ELR (cell line): ENCODE measurements around the gene RBMS3.

Source experiments
- DNase-seq: peaks from one replicate; pipeline ENCODE4 v3.0.0-alpha.2; 2015; ENCODE audit warnings: low read depth

The RBMS3 gene

GRCh38 chr3:29892976-29893554 lies 612.2 kb downstream of the RBMS3 start:
- no peak for DNase-seq

GRCh38 chr3:29896856-29897255 lies 616.0 kb downstream of the RBMS3 start:
- no peak for DNase-seq

GRCh38 chr3:29898171-29898965 lies 617.5 kb downstream of the RBMS3 start:
- DNase-seq = no peak

GRCh38 chr3:29899021-29899420 lies 618.1 kb downstream of the RBMS3 start:
- no peak for DNase-seq

GRCh38 chr3:29901097-29901496 lies 620.2 kb downstream of the RBMS3 start:
- DNase-seq = no peak

GRCh38 chr3:29903600-29903999 lies 622.7 kb downstream of the RBMS3 start:
- no peak for DNase-seq

GRCh38 chr3:29906906-29907305 lies 626.0 kb downstream of the RBMS3 start:
- no peak for DNase-seq

- DNase-seq = no peak
Observed at GRCh38 chr3:29912600-29913288, 631.9 kb downstream of the RBMS3 start.

GRCh38 chr3:29914861-29915524 lies 634.1 kb downstream of the RBMS3 start:
- peak; percentile 77 for DNase-seq

- no peak for DNase-seq
Observed at GRCh38 chr3:29919571-29919970, 638.7 kb downstream of the RBMS3 start.

- DNase-seq = peak; percentile 78
Observed at GRCh38 chr3:29922992-29923746, 642.3 kb downstream of the RBMS3 start.

- DNase-seq = no peak
Observed at GRCh38 chr3:29924783-29925561, 644.1 kb downstream of the RBMS3 start.

- DNase-seq = no peak
Observed at GRCh38 chr3:29926378-29926777, 645.5 kb downstream of the RBMS3 start.

GRCh38 chr3:29932696-29933325 lies 651.9 kb downstream of the RBMS3 start:
- DNase-seq = no peak

GRCh38 chr3:29933802-29934490 lies 653.1 kb downstream of the RBMS3 start:
- DNase-seq = no peak

GRCh38 chr3:29934751-29935150 lies 653.9 kb downstream of the RBMS3 start:
- DNase-seq = no peak

- DNase-seq = no peak
Observed at GRCh38 chr3:29936054-29936453, 655.2 kb downstream of the RBMS3 start.

GRCh38 chr3:29936766-29937165 lies 655.9 kb downstream of the RBMS3 start:
- DNase-seq = no peak

GRCh38 chr3:29937185-29937584 lies 656.3 kb downstream of the RBMS3 start:
- peak; percentile 82 for DNase-seq

- DNase-seq = no peak
Observed at GRCh38 chr3:29940759-29941323, 660.0 kb downstream of the RBMS3 start.
